ENCODE data around the gene MGP.

MGP gene

GRCh38 chr12:14928931-14929330, 43.3 kb upstream of the MGP start:
- TF ChIP-seq EZH2 (IDR thresholded peaks at IDR 0.05; ENCODE audit: borderline replicate concordance, low read length), result no peak
- TF ChIP-seq, protein P1, sequence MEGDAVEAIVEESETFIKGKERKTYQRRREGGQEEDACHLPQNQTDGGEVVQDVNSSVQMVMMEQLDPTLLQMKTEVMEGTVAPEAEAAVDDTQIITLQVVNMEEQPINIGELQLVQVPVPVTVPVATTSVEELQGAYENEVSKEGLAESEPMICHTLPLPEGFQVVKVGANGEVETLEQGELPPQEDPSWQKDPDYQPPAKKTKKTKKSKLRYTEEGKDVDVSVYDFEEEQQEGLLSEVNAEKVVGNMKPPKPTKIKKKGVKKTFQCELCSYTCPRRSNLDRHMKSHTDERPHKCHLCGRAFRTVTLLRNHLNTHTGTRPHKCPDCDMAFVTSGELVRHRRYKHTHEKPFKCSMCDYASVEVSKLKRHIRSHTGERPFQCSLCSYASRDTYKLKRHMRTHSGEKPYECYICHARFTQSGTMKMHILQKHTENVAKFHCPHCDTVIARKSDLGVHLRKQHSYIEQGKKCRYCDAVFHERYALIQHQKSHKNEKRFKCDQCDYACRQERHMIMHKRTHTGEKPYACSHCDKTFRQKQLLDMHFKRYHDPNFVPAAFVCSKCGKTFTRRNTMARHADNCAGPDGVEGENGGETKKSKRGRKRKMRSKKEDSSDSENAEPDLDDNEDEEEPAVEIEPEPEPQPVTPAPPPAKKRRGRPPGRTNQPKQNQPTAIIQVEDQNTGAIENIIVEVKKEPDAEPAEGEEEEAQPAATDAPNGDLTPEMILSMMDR (IDR thresholded peaks at IDR 0.05; ENCODE audit: low read length), result no peak
- Histone ChIP-seq H3K9me3 (ENCODE audit: low read length) (no peaks in the 10 kb centered on the region), H3K4me1 (ENCODE audit: insufficient read depth, low read length, severe bottlenecking) (no peaks in the 10 kb centered on the region), H3K4me2 (ENCODE audit: low read length) (no peak overlapping the region), H3K9ac (ENCODE audit: low read length) (no peak overlapping the region), H3K27me3 (ENCODE audit: insufficient read depth, low read length) (no peaks in the 10 kb centered on the region), H4K20me1 (ENCODE audit: insufficient read depth, low read length) (no peaks in the 10 kb centered on the region), H3K27ac (ENCODE audit: low read depth, low read length, poor library complexity, severe bottlenecking) (no peak overlapping the region), H3K79me2 (ENCODE audit: insufficient read depth, low read length) (no peaks in the 10 kb centered on the region), H3F3A (ENCODE audit: insufficient read depth, low read length) (no peaks in the 10 kb centered on the region; the same call in 1 of the 2 replicates), H2AFZ (ENCODE audit: low read length) (no peak overlapping the region), H3K36me3 (ENCODE audit: insufficient read depth, low read length) (no peaks in the 10 kb centered on the region), H3K9me2 (ENCODE audit: low read depth, low read length) (no peaks in the 10 kb centered on the region), H3K4me3 (ENCODE audit: low read depth, low read length, poor library complexity, severe bottlenecking) (no peak overlapping the region)

DNA sequence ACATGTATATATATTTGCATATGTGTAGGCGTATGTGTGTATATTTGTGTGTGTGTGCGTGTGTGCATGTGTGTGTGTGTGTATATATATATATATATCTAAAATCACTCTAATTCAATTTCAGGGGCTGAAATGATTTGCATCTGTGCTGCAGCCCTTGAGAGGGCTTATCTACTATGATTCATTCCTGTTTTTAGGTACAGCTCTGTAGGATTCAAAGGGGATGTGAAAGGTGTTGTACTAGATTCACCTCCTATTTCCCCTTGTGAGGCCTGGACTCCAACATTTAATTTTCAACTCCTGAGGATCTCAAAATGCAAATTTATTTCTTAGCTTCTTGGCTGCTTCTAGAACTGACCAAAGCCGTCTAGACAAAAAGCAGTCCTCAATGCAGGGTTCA, 41.6 kb upstream of the MGP start:
- Histone ChIP-seq H3K9me3 (ENCODE audit: low read length) (no peaks in the 10 kb centered on the region), H3F3A (ENCODE audit: insufficient read depth, low read length) (no peaks in the 10 kb centered on the region; the same call in 1 of the 2 replicates), H2AFZ (ENCODE audit: low read length) (no peak overlapping the region), H4K20me1 (ENCODE audit: insufficient read depth, low read length) (no peaks in the 10 kb centered on the region), H3K4me2 (ENCODE audit: low read length) (no peak overlapping the region), H3K9me2 (ENCODE audit: low read depth, low read length) (no peaks in the 10 kb centered on the region), H3K36me3 (ENCODE audit: insufficient read depth, low read length) (no peaks in the 10 kb centered on the region), H3K9ac (ENCODE audit: low read length) (no peak overlapping the region), H3K4me1 (ENCODE audit: insufficient read depth, low read length, severe bottlenecking) (no peaks in the 10 kb centered on the region), H3K79me2 (ENCODE audit: insufficient read depth, low read length) (no peaks in the 10 kb centered on the region), H3K27me3 (ENCODE audit: insufficient read depth, low read length) (no peaks in the 10 kb centered on the region), H3K4me3 (ENCODE audit: low read depth, low read length, poor library complexity, severe bottlenecking) (no peak overlapping the region), H3K27ac (ENCODE audit: low read depth, low read length, poor library complexity, severe bottlenecking) (no peak overlapping the region)
- TF ChIP-seq EZH2 (IDR thresholded peaks at IDR 0.05; ENCODE audit: borderline replicate concordance, low read length), result no peak
- TF ChIP-seq, protein P1 (IDR thresholded peaks at IDR 0.05; ENCODE audit: low read length), result no peak

GRCh38 chr12:14924541-14924940, 38.9 kb upstream of the MGP start:
- no peak for TF ChIP-seq EZH2 (IDR thresholded peaks at IDR 0.05; ENCODE audit: borderline replicate concordance, low read length)
- TF ChIP-seq, protein P1 (IDR thresholded peaks at IDR 0.05; ENCODE audit: low read length), result no peak
- Histone ChIP-seq H3K27ac (ENCODE audit: low read depth, low read length, poor library complexity, severe bottlenecking) (no peak overlapping the region), H3K27me3 (ENCODE audit: insufficient read depth, low read length) (no peaks in the 10 kb centered on the region), H3F3A (ENCODE audit: insufficient read depth, low read length) (no peaks in the 10 kb centered on the region; the same call in 1 of the 2 replicates), H3K9me2 (ENCODE audit: low read depth, low read length) (no peaks in the 10 kb centered on the region), H3K4me3 (ENCODE audit: low read depth, low read length, poor library complexity, severe bottlenecking) (no peak overlapping the region), H3K4me1 (ENCODE audit: insufficient read depth, low read length, severe bottlenecking) (peaks cover 17% of the 10 kb centered on the region), H3K9me3 (ENCODE audit: low read length) (peaks cover 6% of the 10 kb centered on the region), H3K4me2 (ENCODE audit: low read length) (no peak overlapping the region), H2AFZ (ENCODE audit: low read length) (no peak overlapping the region), H3K9ac (ENCODE audit: low read length) (no peak overlapping the region), H3K36me3 (ENCODE audit: insufficient read depth, low read length) (no peaks in the 10 kb centered on the region), H3K79me2 (ENCODE audit: insufficient read depth, low read length) (no peaks in the 10 kb centered on the region), H4K20me1 (ENCODE audit: insufficient read depth, low read length) (no peaks in the 10 kb centered on the region)
